Stimulated activated CD4-positive, alpha-beta T cell treated with anti-CD3 and anti-CD28 coated beads, Interleukin-1b, Interleukin-23, amount 100 ng/mL, for 4 hours (primary cell): ENCODE results near the gene LRP1.

ENCODE experiments used
- DNase-seq, 2 donors: peaks; one replicate each; pipeline ENCODE4 v3.0.0-alpha.2; 2020; ENCODE audit warnings: low read depth in 2 of 2

LRP1 gene

GRCh38 chr12:57134949-57135348 is 6.7 kb downstream of the LRP1 start:
- DNase-seq: no peak

- no peak for DNase-seq
Observed at GRCh38 chr12:57135527-57136326, 7.4 kb downstream of the LRP1 start.

GRCh38 chr12:57138526-57139272 is 10.4 kb downstream of the LRP1 start:
- DNase-seq: no peak

- DNase-seq: no peak
Observed at GRCh38 chr12:57139796-57140649, 11.7 kb downstream of the LRP1 start.

GRCh38 chr12:57141249-57141648 is 13.0 kb downstream of the LRP1 start:
- no peak for DNase-seq

- no peak for DNase-seq
Observed at GRCh38 chr12:57142121-57142520, 13.8 kb downstream of the LRP1 start.

- DNase-seq: no peak
Observed at GRCh38 chr12:57142727-57143126, 14.4 kb downstream of the LRP1 start.

GRCh38 chr12:57143454-57143853 is 15.2 kb downstream of the LRP1 start:
- DNase-seq: no peak

GRCh38 chr12:57145460-57146059 is 17.3 kb downstream of the LRP1 start:
- no peak for DNase-seq

GRCh38 chr12:57146092-57146491 is 17.8 kb downstream of the LRP1 start:
- no peak for DNase-seq

- DNase-seq: no peak
Observed at GRCh38 chr12:57146961-57147944, 19.0 kb downstream of the LRP1 start, which contains the start of gene LRP1-AS. Gene LRP1-AS (minus strand): TSS chr12:57147619.

- DNase-seq: no peak
Observed at GRCh38 chr12:57148469-57149244, 20.4 kb downstream of the LRP1 start.

GRCh38 chr12:57149245-57149900 is 21.1 kb downstream of the LRP1 start:
- DNase-seq: no peak

GRCh38 chr12:57150400-57151000 is 22.2 kb downstream of the LRP1 start:
- DNase-seq: no peak

GRCh38 chr12:57151741-57152630 is 23.7 kb downstream of the LRP1 start:
- DNase-seq: no peak

- DNase-seq: no peak
Observed at GRCh38 chr12:57152639-57153038, 24.4 kb downstream of the LRP1 start.

- no peak for DNase-seq
Observed at GRCh38 chr12:57153415-57153997, 25.2 kb downstream of the LRP1 start.
